Mesendoderm (in vitro differentiated cells): ENCODE data around the gene SCGB1C2.

Experiments
- DNase-seq: peaks from one replicate; pipeline ENCODE4 v3.0.0; 2013
- H2AK5ac ChIP-seq: 2 replicates; pipeline ENCODE4 v1.6.1; 2013; ENCODE audit warnings: low read length, inconsistent platforms
- H2BK120ac ChIP-seq: 2 replicates; pipeline ENCODE4 v1.6.1; 2013; ENCODE audit warnings: low read depth, mild to moderate bottlenecking, low read length, moderate library complexity, mixed read lengths
- H2BK15ac ChIP-seq: replicated peaks from 2 replicates; pipeline ENCODE4 v1.6.1; 2013; ENCODE audit warnings: low read depth, mild to moderate bottlenecking, moderate library complexity
- H2BK5ac ChIP-seq: 2 replicates; pipeline ENCODE4 v1.6.1; 2013; ENCODE audit warnings: low read length, inconsistent platforms
- H3K18ac ChIP-seq: 2 replicates; pipeline ENCODE4 v1.6.1; 2013; ENCODE audit warnings: mild to moderate bottlenecking, low read length, mixed read lengths
- H3K23ac ChIP-seq: one replicate; pipeline ENCODE4 v1.6.1; 2013; ENCODE audit warnings: low read length
- H3K27ac ChIP-seq: 2 replicates; pipeline ENCODE4 v1.5.1; 2013; ENCODE audit warnings: low read depth, mild to moderate bottlenecking, inconsistent platforms, low read length, moderate library complexity
- H3K27me3 ChIP-seq: 2 replicates; pipeline ENCODE4 v1.6.1; 2013; ENCODE audit warnings: low read length, control low read depth, mild to moderate bottlenecking, inconsistent platforms; ENCODE audit not compliant: insufficient read depth, poor library complexity
- H3K36me3 ChIP-seq: 2 replicates; pipeline ENCODE4 v1.6.1; 2013; ENCODE audit warnings: low read length, inconsistent platforms; ENCODE audit not compliant: control insufficient read depth, insufficient read depth
- H3K4ac ChIP-seq: one replicate; pipeline ENCODE4 v1.6.1; 2013; ENCODE audit warnings: low read depth, mild to moderate bottlenecking, low read length, moderate library complexity
- H3K4me1 ChIP-seq: 2 replicates; pipeline ENCODE4 v1.6.1; 2013; ENCODE audit warnings: low read depth, low read length, inconsistent platforms; ENCODE audit not compliant: control insufficient read depth
- H3K4me2 ChIP-seq: 2 replicates; pipeline ENCODE4 v1.6.1; 2013; ENCODE audit warnings: low read length
- H3K4me3 ChIP-seq: 2 replicates; pipeline ENCODE4 v1.5.1; 2013; ENCODE audit warnings: mild to moderate bottlenecking, low read length
- H3K56ac ChIP-seq: one replicate; pipeline ENCODE4 v1.6.1; 2013; ENCODE audit warnings: low read length
- H3K79me1 ChIP-seq: 2 replicates; pipeline ENCODE4 v1.6.1; 2013; ENCODE audit warnings: low read length, inconsistent platforms
- H3K79me2 ChIP-seq: 2 replicates; pipeline ENCODE4 v1.6.1; 2013; ENCODE audit warnings: mild to moderate bottlenecking, low read length; ENCODE audit not compliant: control insufficient read depth, insufficient read depth
- H3K9ac ChIP-seq: 2 replicates; pipeline ENCODE4 v1.6.1; 2013; ENCODE audit warnings: low read length, inconsistent platforms
- H4K5ac ChIP-seq: one replicate; pipeline ENCODE4 v1.6.1; 2013; ENCODE audit warnings: low read length
- H4K8ac ChIP-seq: one replicate; pipeline ENCODE4 v1.6.1; 2013; ENCODE audit warnings: low read depth, mild to moderate bottlenecking, control low read depth, low read length, moderate library complexity
- WGBS: extraction: QIAGEN DNeasy Blood & Tissue Kit; methylation state at CpG from one replicate; pipeline ENCODE4 v1.1.7; 2013; ENCODE audit warnings: low lambda C conversion rate, missing lambda C conversion rate; ENCODE audit not compliant: insufficient coverage; ENCODE audit errors: extremely low coverage; 5-methylcytosine and 5-hydroxymethylcytosine counted together

SCGB1C2 gene

GRCh38 chr17:178292-179065 lies 41.1 kb downstream of the SCGB1C2 start:
- H3K4ac ChIP-seq: no peak overlapping the region
- H3K36me3 ChIP-seq: no peaks in the 10 kb centered on the region
- no peak overlapping the region for H2AK5ac ChIP-seq
- H3K56ac ChIP-seq: no peak overlapping the region
- H4K8ac ChIP-seq: no peak overlapping the region
- no peak overlapping the region for H3K4me3 ChIP-seq
- no peaks in the 10 kb centered on the region for H3K4me1 ChIP-seq
- H3K79me2 ChIP-seq: no peaks in the 10 kb centered on the region
- no CpG with 5 or more reads among the region's 12 CpGs for WGBS
- H2BK15ac ChIP-seq: no peak overlapping the region
- H2BK120ac ChIP-seq: no peak overlapping the region
- no peak overlapping the region for H3K18ac ChIP-seq
- H3K27me3 ChIP-seq: peaks cover 2% of the 10 kb centered on the region
- H3K79me1 ChIP-seq: no peaks in the 10 kb centered on the region
- H2BK5ac ChIP-seq: no peak overlapping the region
- no peak overlapping the region for H3K9ac ChIP-seq
- H3K23ac ChIP-seq: no peak overlapping the region
- DNase-seq: no peak
- no peak overlapping the region for H4K5ac ChIP-seq
- no peak overlapping the region for H3K27ac ChIP-seq
- H3K4me2 ChIP-seq: no peak overlapping the region

DNA sequence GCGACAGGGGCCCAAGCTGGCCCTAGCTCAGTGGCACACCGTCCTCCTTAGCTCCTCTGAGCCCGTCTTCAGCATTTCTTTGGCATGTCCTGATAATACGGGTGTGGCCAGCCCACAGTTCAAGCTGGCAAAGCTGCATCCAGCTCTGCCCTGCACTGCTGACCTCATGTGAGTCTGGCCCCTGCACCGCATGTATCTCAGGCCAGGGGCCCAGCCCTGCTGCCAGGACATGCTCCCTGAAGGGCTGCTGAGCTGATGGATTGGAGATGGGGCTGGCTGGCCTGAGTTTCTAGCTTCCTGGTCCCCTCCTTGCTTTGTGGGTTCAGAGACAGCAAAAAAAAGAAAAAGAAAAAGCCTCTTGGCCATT lies 41.7 kb downstream of the SCGB1C2 start:
- Histone ChIP-seq H2BK15ac (no peak overlapping the region), H3K4me3 (no peak overlapping the region), H3K23ac (no peak overlapping the region), H3K27ac (no peak overlapping the region), H2AK5ac (no peak overlapping the region), H3K36me3 (no peaks in the 10 kb centered on the region), H3K56ac (no peak overlapping the region), H4K5ac (no peak overlapping the region), H4K8ac (no peak overlapping the region), H3K4me2 (no peak overlapping the region), H3K18ac (no peak overlapping the region), H3K4me1 (no peaks in the 10 kb centered on the region), H3K79me2 (no peaks in the 10 kb centered on the region), H3K4ac (no peak overlapping the region), H3K79me1 (no peaks in the 10 kb centered on the region), H2BK120ac (no peak overlapping the region), H3K9ac (no peak overlapping the region), H3K27me3 (peaks cover 2% of the 10 kb centered on the region), H2BK5ac (no peak overlapping the region)
- no CpG with 5 or more reads among the region's 5 CpGs for WGBS
- DNase-seq: no peak

- peaks cover 2% of the 10 kb centered on the region for H3K27me3 ChIP-seq
- no peak overlapping the region for H3K23ac ChIP-seq
- H4K8ac ChIP-seq: no peak overlapping the region
- peak overlapping the region; percentile 74 for H3K56ac ChIP-seq
- H3K27ac ChIP-seq: no peak overlapping the region
- H3K9ac ChIP-seq: peak overlapping the region; percentile 0
- no peak overlapping the region for H2BK15ac ChIP-seq
- no peaks in the 10 kb centered on the region for H3K36me3 ChIP-seq
- no peaks in the 10 kb centered on the region for H3K4me1 ChIP-seq
- H2BK5ac ChIP-seq: no peak overlapping the region
- WGBS: no CpG with 5 or more reads among the region's 32 CpGs
- H3K4ac ChIP-seq: no peak overlapping the region
- H3K4me3 ChIP-seq: no peak overlapping the region
- H4K5ac ChIP-seq: no peak overlapping the region
- peak overlapping the region; percentile 0 for H3K4me2 ChIP-seq
- H3K18ac ChIP-seq: peak overlapping the region; percentile 19
- no peaks in the 10 kb centered on the region for H3K79me2 ChIP-seq
- H2BK120ac ChIP-seq: no peak overlapping the region
- no peak overlapping the region for H2AK5ac ChIP-seq
- no peaks in the 10 kb centered on the region for H3K79me1 ChIP-seq
- DNase-seq: peak; percentile 33
These were observed 42.5 kb downstream of the SCGB1C2 start for GRCh38 chr17:179781-180380.

DNA sequence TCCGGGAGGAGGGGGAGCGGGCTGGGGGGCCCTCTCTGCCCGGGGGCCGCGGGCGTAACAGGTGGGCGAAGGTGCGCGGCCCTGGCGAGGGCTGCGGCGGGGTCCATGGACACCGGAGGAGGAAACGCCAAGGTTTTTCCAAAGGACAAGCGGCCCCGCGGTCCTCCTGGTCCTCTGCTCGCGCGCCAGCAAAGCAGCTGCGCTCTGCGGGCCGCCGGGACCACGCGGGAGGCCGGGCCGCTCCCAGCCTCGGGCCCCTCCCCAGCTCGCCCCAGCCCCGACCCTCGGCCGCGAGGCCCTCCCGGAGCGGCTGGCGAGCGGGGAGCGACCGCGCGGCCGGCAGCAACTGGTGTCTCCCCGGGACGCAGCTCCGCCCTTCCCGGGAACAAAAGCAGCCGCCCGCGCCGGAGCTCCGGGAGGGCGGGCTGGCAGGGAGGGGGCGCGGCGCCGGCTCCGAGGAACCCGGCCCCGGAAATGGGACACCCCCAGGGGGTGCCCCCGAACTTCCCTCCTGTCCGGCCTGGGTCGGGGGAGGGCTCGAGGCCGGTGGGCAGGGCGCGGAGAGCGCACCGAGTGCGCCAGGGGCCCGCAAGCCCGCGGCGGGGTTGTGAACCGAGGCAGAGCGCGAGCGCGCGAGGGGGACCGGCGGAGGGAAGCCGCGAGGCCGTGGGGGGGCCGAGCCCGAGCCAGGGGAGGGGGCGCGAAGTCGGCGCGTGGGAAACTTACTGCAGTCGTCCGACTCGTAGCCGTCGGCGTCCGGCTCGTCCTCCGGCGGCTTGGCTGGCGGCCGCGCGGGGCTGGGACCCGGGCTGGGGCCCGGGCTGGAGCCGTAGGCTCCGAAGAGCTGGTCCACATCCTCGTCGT lies 43.2 kb downstream of the SCGB1C2 start:
- Histone ChIP-seq H2BK120ac (no peak overlapping the region), H3K18ac (peak overlapping the region; percentile 19), H3K56ac (peak overlapping the region; percentile 74), H3K23ac (no peak overlapping the region), H3K4ac (peak overlapping the region; percentile 46), H3K9ac (peak overlapping the region; percentile 38), H3K79me1 (no peaks in the 10 kb centered on the region), H3K4me3 (no peak overlapping the region), H3K79me2 (no peaks in the 10 kb centered on the region), H3K4me2 (peak overlapping the region; percentile 0), H3K27me3 (peaks cover 2% of the 10 kb centered on the region), H3K36me3 (no peaks in the 10 kb centered on the region), H4K5ac (no peak overlapping the region), H2AK5ac (no peak overlapping the region), H2BK15ac (no peak overlapping the region), H3K4me1 (no peaks in the 10 kb centered on the region), H4K8ac (no peak overlapping the region), H2BK5ac (no peak overlapping the region), H3K27ac (no peak overlapping the region)
- WGBS: no CpG with 5 or more reads among the region's 112 CpGs
- peak; percentile 12 for DNase-seq

GRCh38 chr17:181245-182049 lies 44.1 kb downstream of the SCGB1C2 start, which contains the start of gene DOC2B:
DOC2B (minus strand) TSS chr17:181650; CDS start chr17:181479, 171 bp downstream.
- H3K27me3 ChIP-seq: peaks cover 2% of the 10 kb centered on the region

More at GRCh38 chr17:181245-182049, 44.1 kb downstream of the SCGB1C2 start, which contains the start of gene DOC2B:
- peak within 1 kb of the TSS; percentile 19 for H3K18ac ChIP-seq
- no peaks in the 10 kb centered on the region for H3K79me2 ChIP-seq
- peak; percentile 45 for DNase-seq
- peak within 1 kb of the TSS; percentile 46 for H3K4ac ChIP-seq
- no peak within 1 kb of the TSS for H2AK5ac ChIP-seq
- peak within 1 kb of the TSS; percentile 38 for H3K9ac ChIP-seq
- H3K23ac ChIP-seq: peak within 1 kb of the TSS; percentile 29
- H3K36me3 ChIP-seq: no peaks in the 10 kb centered on the region
- H3K4me1 ChIP-seq: no peaks in the 10 kb centered on the region
- no peaks in the 10 kb centered on the region for H3K79me1 ChIP-seq
- WGBS: no CpG with 5 or more reads among the region's 120 CpGs
- H4K8ac ChIP-seq: no peak within 1 kb of the TSS
- H2BK15ac ChIP-seq: no peak within 1 kb of the TSS
- no peak within 1 kb of the TSS for H3K27ac ChIP-seq
- H2BK120ac ChIP-seq: no peak within 1 kb of the TSS
- H3K56ac ChIP-seq: peak within 1 kb of the TSS; percentile 75
- no peak within 1 kb of the TSS for H4K5ac ChIP-seq
- H3K4me2 ChIP-seq: peak within 1 kb of the TSS; percentile 28
- H3K4me3 ChIP-seq: no peak within 1 kb of the TSS
- H2BK5ac ChIP-seq: no peak within 1 kb of the TSS
